SK-N-MC (cell line): ENCODE data around the gene ADGRL3.

Source experiments
- DNase-seq: peaks from one replicate; pipeline ENCODE4 v3.0.0-alpha.2; 2011; ENCODE audit warnings: low read depth, low spot score
- H3K27ac ChIP-seq: fragments of 200-600 bp; sonication (generic); 2 replicates; pipeline ENCODE4 v1.5.1; 2016; ENCODE audit warnings: mixed run types
- H3K36me3 ChIP-seq: fragments of 200-600 bp; sonication (generic); 2 replicates; pipeline ENCODE4 v1.6.1; 2017; ENCODE audit warnings: antibody characterized with exemption, low read length, mixed read lengths; ENCODE audit not compliant: insufficient read depth
- H3K4me3 ChIP-seq: fragments of 200-600 bp; sonication (generic); 2 replicates; pipeline ENCODE4 v1.5.1; 2016
- H3K9ac ChIP-seq: fragments of 200-600 bp; sonication (generic); 2 replicates; pipeline ENCODE4 v1.8.0; 2017; ENCODE audit warnings: mixed run types, mixed read lengths; ENCODE audit not compliant: insufficient read length
- H3K9me3 ChIP-seq: fragments of 200-600 bp; sonication (generic); 2 replicates; pipeline ENCODE4 v1.6.1; 2017; ENCODE audit warnings: low read depth, mild to moderate bottlenecking, antibody characterized with exemption, low read length, moderate library complexity, mixed read lengths
- EZH2 ChIP-seq: fragments of 200-600 bp; sonication (generic); IDR thresholded peaks from one replicate; pipeline ENCODE4 v1.6.1; 2017; ENCODE audit warnings: antibody characterized with exemption
- FOXP2 ChIP-seq: optimal IDR thresholded peaks from 2 replicates; pipeline ENCODE3; 2011; ENCODE audit warnings: mild to moderate bottlenecking, moderate library complexity; ENCODE audit not compliant: insufficient read depth; ENCODE audit errors: extremely low read length, control extremely low read depth
- POLR2AphosphoS5 ChIP-seq: IDR thresholded peaks from 2 replicates; pipeline ENCODE4 v1.6.1; 2012; ENCODE audit warnings: mild to moderate bottlenecking, low read depth, low read length, borderline replicate concordance

The ADGRL3 gene

GRCh38 chr4:61212788-61213187, 12.7 kb downstream of the ADGRL3 start:
- Histone ChIP-seq H3K36me3 (no peaks in the 10 kb centered on the region), H3K9ac (no peak overlapping the region), H3K4me3 (no peak overlapping the region), H3K27ac (no peak overlapping the region), H3K9me3 (no peaks in the 10 kb centered on the region)
- TF ChIP-seq EZH2 (no peak), FOXP2 (no peak), POLR2AphosphoS5 (no peak)
- no peak for DNase-seq

GRCh38 chr4:61214680-61215079, 14.6 kb downstream of the ADGRL3 start:
- Histone ChIP-seq H3K27ac (no peak overlapping the region), H3K4me3 (no peak overlapping the region), H3K36me3 (no peaks in the 10 kb centered on the region), H3K9me3 (no peaks in the 10 kb centered on the region), H3K9ac (no peak overlapping the region)
- DNase-seq = no peak
- TF ChIP-seq EZH2 (no peak), POLR2AphosphoS5 (no peak), FOXP2 (no peak)

DNA sequence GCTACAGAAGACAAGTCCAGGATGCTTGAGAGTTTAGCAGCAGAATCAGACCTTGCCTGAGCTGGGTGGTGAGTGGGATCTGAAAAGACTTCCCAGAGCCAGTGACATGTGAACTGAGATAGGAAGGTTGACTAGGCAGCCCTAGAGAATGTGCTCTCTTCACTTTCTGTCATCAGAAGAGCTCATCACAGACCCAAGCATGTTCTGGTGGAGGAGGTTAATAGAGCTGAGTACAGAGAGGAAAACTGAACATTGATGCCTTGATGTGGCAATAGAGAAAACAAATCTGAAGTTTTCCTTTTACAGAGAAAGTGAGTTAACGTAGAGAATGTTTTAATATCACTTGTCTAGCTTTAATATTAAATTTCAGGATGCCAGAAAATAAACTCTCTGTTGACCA, 17.1 kb downstream of the ADGRL3 start:
- Histone ChIP-seq H3K9ac (no peak overlapping the region), H3K36me3 (no peaks in the 10 kb centered on the region), H3K4me3 (no peak overlapping the region), H3K27ac (no peak overlapping the region), H3K9me3 (no peaks in the 10 kb centered on the region)
- TF ChIP-seq FOXP2 (no peak), EZH2 (no peak), POLR2AphosphoS5 (no peak)
- DNase-seq = no peak

DNA sequence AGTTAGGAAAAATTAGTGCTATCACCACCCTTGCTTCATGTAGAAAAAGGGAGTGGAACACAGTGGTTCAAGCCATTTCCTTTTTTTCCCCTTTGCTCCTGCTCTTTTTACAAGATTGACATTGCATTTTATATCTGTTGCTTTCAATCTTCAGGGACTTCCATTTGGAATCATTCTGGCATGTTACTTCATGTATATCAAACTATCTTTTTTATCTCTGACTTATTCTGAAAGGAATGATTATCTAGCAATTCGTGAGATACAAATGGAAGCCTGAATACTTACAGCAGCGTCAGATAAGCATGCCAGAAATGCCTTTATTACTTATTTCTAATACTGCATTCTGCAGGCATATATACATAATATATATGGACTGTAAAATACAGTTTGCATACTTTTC, 20.4 kb downstream of the ADGRL3 start:
- DNase-seq = no peak
- Histone ChIP-seq H3K9me3 (no peaks in the 10 kb centered on the region), H3K36me3 (no peaks in the 10 kb centered on the region), H3K9ac (no peak overlapping the region), H3K4me3 (no peak overlapping the region), H3K27ac (no peak overlapping the region)
- TF ChIP-seq FOXP2 (no peak), POLR2AphosphoS5 (no peak), EZH2 (no peak)

- Histone ChIP-seq H3K9me3 (no peaks in the 10 kb centered on the region), H3K27ac (no peak overlapping the region), H3K4me3 (no peak overlapping the region), H3K9ac (no peak overlapping the region), H3K36me3 (no peaks in the 10 kb centered on the region)
- no peak for DNase-seq
- TF ChIP-seq FOXP2 (no peak), POLR2AphosphoS5 (no peak), EZH2 (no peak)
Observed at GRCh38 chr4:61223385-61223784, 23.3 kb downstream of the ADGRL3 start.

GRCh38 chr4:61224573-61224972, 24.4 kb downstream of the ADGRL3 start:
- H3K27ac ChIP-seq = no peak overlapping the region
- H3K4me3 ChIP-seq = no peak overlapping the region

DNA sequence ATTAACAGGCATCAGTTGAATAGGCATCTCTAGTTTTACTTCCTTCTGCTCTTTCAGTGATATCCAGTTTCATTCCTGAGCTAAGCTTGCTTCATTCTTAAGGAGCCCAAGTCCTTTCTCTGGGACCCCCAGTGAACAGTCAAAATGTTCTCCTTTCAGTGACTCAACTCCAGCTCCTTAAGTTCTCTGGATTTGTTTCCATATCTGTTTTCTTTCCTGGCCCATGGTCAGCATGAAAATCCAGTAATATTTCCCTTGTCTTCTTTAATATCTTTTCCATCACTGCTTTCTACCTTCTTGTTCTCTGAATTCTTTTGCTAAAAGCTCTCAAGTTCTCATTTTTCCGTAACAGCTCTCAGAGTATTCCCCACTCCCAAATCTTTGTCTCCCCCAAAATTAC, 25.5 kb downstream of the ADGRL3 start:
- Histone ChIP-seq H3K27ac (no peak overlapping the region), H3K36me3 (no peaks in the 10 kb centered on the region), H3K9me3 (no peaks in the 10 kb centered on the region), H3K4me3 (no peak overlapping the region), H3K9ac (no peak overlapping the region)
- DNase-seq = no peak
- TF ChIP-seq EZH2 (no peak), POLR2AphosphoS5 (no peak)

More at GRCh38 chr4:61224573-61224972, 24.4 kb downstream of the ADGRL3 start:
- no peaks in the 10 kb centered on the region for H3K36me3 ChIP-seq
- no peak for TF ChIP-seq FOXP2
- no peak for TF ChIP-seq EZH2
- no peak for TF ChIP-seq POLR2AphosphoS5
- no peak overlapping the region for H3K9ac ChIP-seq
- no peaks in the 10 kb centered on the region for H3K9me3 ChIP-seq
- no peak for DNase-seq

DNA sequence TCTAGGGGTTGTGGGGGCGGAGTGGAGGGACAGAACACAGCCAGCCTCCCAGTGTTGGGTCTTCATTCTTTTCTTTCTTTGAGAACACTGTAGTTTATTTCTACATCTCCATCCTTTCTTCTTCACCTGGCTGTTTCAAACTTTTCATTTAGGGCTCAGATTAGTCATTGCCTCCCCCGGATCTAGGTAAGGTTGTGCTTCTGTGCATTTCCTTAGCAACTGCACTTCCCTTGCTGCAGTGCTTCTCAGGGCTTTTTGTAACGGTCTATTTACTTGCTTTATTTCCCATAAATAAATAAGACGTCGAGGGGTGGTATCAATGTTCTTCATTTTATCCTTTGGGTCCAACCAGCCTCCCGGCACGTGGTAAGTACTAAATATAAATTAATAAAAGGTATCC, 31.3 kb downstream of the ADGRL3 start:
- H3K27ac ChIP-seq = no peak overlapping the region
- TF ChIP-seq FOXP2 (no peak), EZH2 (no peak), POLR2AphosphoS5 (no peak)
- DNase-seq = no peak

GRCh38 chr4:61239250-61239649, 39.1 kb downstream of the ADGRL3 start:
- H3K27ac ChIP-seq = no peak overlapping the region
- H3K9ac ChIP-seq = no peak overlapping the region
- TF ChIP-seq FOXP2 = no peak
- DNase-seq = peak; percentile 24
- H3K4me3 ChIP-seq = peak overlapping the region; percentile 22; the same call in 1 of the 2 replicates
- H3K9me3 ChIP-seq = no peaks in the 10 kb centered on the region
- H3K36me3 ChIP-seq = no peaks in the 10 kb centered on the region

More for the DNA sequence above, 31.3 kb downstream of the ADGRL3 start:
- Histone ChIP-seq H3K9ac (no peak overlapping the region), H3K9me3 (no peaks in the 10 kb centered on the region), H3K36me3 (no peaks in the 10 kb centered on the region), H3K4me3 (no peak overlapping the region)

GRCh38 chr4:61243962-61244361, 43.8 kb downstream of the ADGRL3 start:
- H3K27ac ChIP-seq = no peak overlapping the region
- H3K9ac ChIP-seq = no peak overlapping the region
- no peaks in the 10 kb centered on the region for H3K36me3 ChIP-seq
- no peaks in the 10 kb centered on the region for H3K9me3 ChIP-seq
- TF ChIP-seq POLR2AphosphoS5 (no peak), EZH2 (no peak), FOXP2 (no peak)
- no peak for DNase-seq
- no peak overlapping the region for H3K4me3 ChIP-seq
